HFFc6 (cell line): ENCODE data around the gene AQP6. TPM values are rescaled to one million over a fixed set of nuclear protein-coding genes. Genes with fewer than 3 reads are reported as not detected.

Experiments used
- DNase-seq: peaks from one replicate; pipeline ENCODE4 v3.0.0-alpha.2; 2018
- H3K27ac Mint-ChIP-seq: 2 replicates; pipeline ENCODE4 v1.8.0; 2020; ENCODE audit warnings: mild to moderate bottlenecking, mixed read lengths
- H3K27me3 Mint-ChIP-seq: 2 replicates; pipeline ENCODE4 v1.8.0; 2021; ENCODE audit warnings: mild to moderate bottlenecking, moderate library complexity, mixed read lengths; ENCODE audit not compliant: insufficient read depth
- H3K36me3 Mint-ChIP-seq: 2 replicates; pipeline ENCODE4 v1.8.0; 2021; ENCODE audit warnings: low read depth, mixed read lengths
- H3K4me1 Mint-ChIP-seq: 2 replicates; pipeline ENCODE4 v1.8.0; 2020; ENCODE audit warnings: low read depth, mixed read lengths
- H3K4me3 Mint-ChIP-seq: 2 replicates; pipeline ENCODE4 v1.8.0; 2020; ENCODE audit warnings: mild to moderate bottlenecking, moderate library complexity, mixed read lengths
- H3K9me3 Mint-ChIP-seq: 2 replicates; pipeline ENCODE4 v1.8.0; 2020; ENCODE audit warnings: mild to moderate bottlenecking, mixed read lengths
- CTCF ChIP-seq: fragments of 200-600 bp; sonication (generic); IDR thresholded peaks from 2 replicates; pipeline ENCODE4 v1.5.0; 2021; ENCODE audit warnings: antibody characterized with exemption, mild to moderate bottlenecking
- total RNA-seq, 6 experiments: library from RNA; stranded (reverse); fragmentation: NEBNext Ultra II Directional; extraction: Animal tissue kit (Norgen Biotek cat#: 25700); gene quantifications; 2 replicates in 1 of 6; 3 replicates in 5 of 6; pipeline ENCODE4 v1.2.3, GENCODE V29; 2021

Gene AQP6
- total RNA-seq, 6 experiments from 2014 or later, result not detected

GRCh38 chr12:49946497-49946896, 26.2 kb upstream of the AQP6 start:
- H3K4me3 Mint-ChIP-seq, result no peak overlapping the region
- H3K9me3 Mint-ChIP-seq, result no peaks in the 10 kb centered on the region

GRCh38 chr12:49947593-49948226, 25.0 kb upstream of the AQP6 start:
- H3K36me3 Mint-ChIP-seq, result no peaks in the 10 kb centered on the region
- peaks cover 26% of the 10 kb centered on the region for H3K27me3 Mint-ChIP-seq
- no peak for TF ChIP-seq CTCF
- no peak overlapping the region for H3K4me3 Mint-ChIP-seq
- no peak overlapping the region for H3K27ac Mint-ChIP-seq
- no peaks in the 10 kb centered on the region for H3K9me3 Mint-ChIP-seq
- peaks cover 12% of the 10 kb centered on the region for H3K4me1 Mint-ChIP-seq
- no peak for DNase-seq

More at GRCh38 chr12:49946497-49946896, 26.2 kb upstream of the AQP6 start:
- TF ChIP-seq CTCF, result no peak
- no peak for DNase-seq
- H3K36me3 Mint-ChIP-seq, result no peaks in the 10 kb centered on the region
- no peak overlapping the region for H3K27ac Mint-ChIP-seq
- H3K27me3 Mint-ChIP-seq, result peaks cover 26% of the 10 kb centered on the region
- peaks cover 12% of the 10 kb centered on the region for H3K4me1 Mint-ChIP-seq

GRCh38 chr12:49948866-49949845, 23.6 kb upstream of the AQP6 start:
- no peak overlapping the region for H3K4me3 Mint-ChIP-seq
- no peaks in the 10 kb centered on the region for H3K36me3 Mint-ChIP-seq
- peaks cover 12% of the 10 kb centered on the region for H3K4me1 Mint-ChIP-seq
- no peak for DNase-seq
- no peaks in the 10 kb centered on the region for H3K9me3 Mint-ChIP-seq
- H3K27me3 Mint-ChIP-seq, result peaks cover 39% of the 10 kb centered on the region
- no peak for TF ChIP-seq CTCF
- H3K27ac Mint-ChIP-seq, result no peak overlapping the region

GRCh38 chr12:49949866-49950265, 22.9 kb upstream of the AQP6 start:
- Mint-ChIP-seq H3K4me1 (peaks cover 12% of the 10 kb centered on the region), H3K27ac (no peak overlapping the region), H3K36me3 (no peaks in the 10 kb centered on the region), H3K4me3 (no peak overlapping the region), H3K9me3 (no peaks in the 10 kb centered on the region), H3K27me3 (peaks cover 44% of the 10 kb centered on the region)
- TF ChIP-seq CTCF, result no peak
- DNase-seq, result no peak

GRCh38 chr12:49950273-49951251, 22.2 kb upstream of the AQP6 start, which contains the start of gene AQP2:
Gene AQP2, plus strand, starts transcription at chr12:49950737. Its CDS starts 94 bp downstream, at chr12:49950831.
- TF ChIP-seq CTCF, result no peak
- Mint-ChIP-seq H3K27me3 (peaks cover 44% of the 10 kb centered on the region), H3K27ac (no peak within 1 kb of the TSS), H3K36me3 (no peaks in the 10 kb centered on the region), H3K9me3 (no peaks in the 10 kb centered on the region), H3K4me1 (peaks cover 8% of the 10 kb centered on the region), H3K4me3 (no peak within 1 kb of the TSS)
- no peak for DNase-seq
